CD8-positive, alpha-beta memory T cell (primary cell): ENCODE measurements around the gene LMBRD2. TPM values are rescaled to one million over a fixed set of nuclear protein-coding genes. Genes with fewer than 3 reads are reported as not detected.

Experiments used
- CTCF ChIA-PET: fragments of 350-600 bp; sonication (Branson Sonifier 250); formaldehyde crosslinking; loops from one replicate; lab custom pipeline; 2021; ENCODE audit warnings: antibody characterized with exemption; lab: Charles Lee
- POLR2A ChIA-PET: fragments of 350-600 bp; sonication (Branson Sonifier 250); formaldehyde crosslinking; loops from one replicate; lab custom pipeline; 2021; ENCODE audit warnings: antibody characterized with exemption; lab: Charles Lee
- DNase-seq, 5 donors: peaks; one replicate each; pipeline versions ENCODE4 v3.0.0 to v3.0.0-alpha.2; 2020 to 2022; ENCODE audit warnings: mixed read lengths in 1 of 5
- H3K27ac ChIP-seq: one replicate; pipeline ENCODE4 v1.7.0; 2013; ENCODE audit warnings: low read depth, mild to moderate bottlenecking, low read length, moderate library complexity
- H3K27me3 ChIP-seq: 2 replicates; pipeline ENCODE4 v1.7.0; 2013; ENCODE audit warnings: low read length, mild to moderate bottlenecking; ENCODE audit not compliant: insufficient read depth, poor library complexity, severe bottlenecking
- H3K36me3 ChIP-seq: 2 replicates; pipeline ENCODE4 v1.7.0; 2013; ENCODE audit warnings: mild to moderate bottlenecking, low read length, moderate library complexity; ENCODE audit not compliant: insufficient read depth
- H3K4me1 ChIP-seq: 2 replicates; pipeline ENCODE4 v1.7.0; 2013; ENCODE audit warnings: mild to moderate bottlenecking, low read length, moderate library complexity; ENCODE audit not compliant: insufficient read depth
- H3K4me3 ChIP-seq: 2 replicates; pipeline ENCODE4 v1.7.0; 2013; ENCODE audit warnings: mild to moderate bottlenecking, low read length
- H3K9me3 ChIP-seq: 2 replicates; pipeline ENCODE4 v1.7.0; 2013; ENCODE audit warnings: mild to moderate bottlenecking, low read length
- H3K27ac Mint-ChIP-seq, 8 donors: one replicate each; pipeline ENCODE4 v1.8.0; 2020 to 2021; ENCODE audit warnings: mixed read lengths in 8 of 8, mild to moderate bottlenecking in 6 of 8, inconsistent platforms in 3 of 8, moderate library complexity in 3 of 8
- H3K27me3 Mint-ChIP-seq, 2 donors: one replicate each; pipeline ENCODE4 v1.8.0; 2020 to 2021; ENCODE audit warnings: mixed read lengths in 2 of 2, mild to moderate bottlenecking in 1 of 2, moderate library complexity in 1 of 2
- H3K36me3 Mint-ChIP-seq, 3 donors: one replicate each; pipeline ENCODE4 v1.8.0; 2020 to 2021; ENCODE audit warnings: mixed read lengths in 3 of 3, inconsistent platforms in 1 of 3, mild to moderate bottlenecking in 1 of 3
- H3K4me1 Mint-ChIP-seq, 3 donors: one replicate each; pipeline ENCODE4 v1.8.0; 2020 to 2021; ENCODE audit warnings: mixed read lengths in 3 of 3, inconsistent platforms in 1 of 3, mild to moderate bottlenecking in 1 of 3
- H3K4me3 Mint-ChIP-seq, 7 donors: one replicate each; pipeline ENCODE4 v1.8.0; 2020 to 2021; ENCODE audit warnings: mixed read lengths in 7 of 7, mild to moderate bottlenecking in 6 of 7, moderate library complexity in 4 of 7, inconsistent platforms in 2 of 7
- H3K9me3 Mint-ChIP-seq, 5 donors: one replicate each; pipeline ENCODE4 v1.8.0; 2020 to 2022; ENCODE audit warnings: mixed read lengths in 5 of 5, mild to moderate bottlenecking in 3 of 5, moderate library complexity in 2 of 5, inconsistent platforms in 1 of 5
- polyA plus RNA-seq: library from polyadenylated mRNA; unstranded; fragments of 300-500 nt; fragmentation: Illumina TruSeq; gene quantifications from one replicate; pipeline ENCODE4 v1.2.3, GENCODE V29; 2021
- total RNA-seq, 2 experiments: library from RNA; stranded (reverse); gene quantifications; one replicate each; pipeline ENCODE4 v1.2.3, GENCODE V29; 2021

Gene LMBRD2
- total and polyA plus RNA-seq, 3 experiments from 2014 or later: 5.8 to 11.4 (median 9.3) TPM

- H3K36me3 Mint-ChIP-seq: peaks cover 20 to 76% (median 37%) of the 10 kb centered on the region in 3 donors
- Histone ChIP-seq H3K27me3 (no peaks in the 10 kb centered on the region), H3K4me1 (no peaks in the 10 kb centered on the region), H3K27ac (no peak overlapping the region), H3K9me3 (no peaks in the 10 kb centered on the region), H3K36me3 (peaks cover 6% of the 10 kb centered on the region), H3K4me3 (no peak overlapping the region)
- no peak for DNase-seq
- H3K27me3 Mint-ChIP-seq: no peaks in the 10 kb centered on the region
- peaks cover 0 to 10% (median 0%) of the 10 kb centered on the region in 3 donors for H3K4me1 Mint-ChIP-seq
- ChIA-PET POLR2A (no interaction called here), CTCF (interaction anchor here (1.4 kb wide), 1 partner anchor 20 kb away, joined by 4 read pairs; no protein-coding TSS in a partner anchor)
- H3K27ac Mint-ChIP-seq: peak overlapping the region in 2 of 8 donors; percentile 9 to 63
- no peaks in the 10 kb centered on the region for H3K9me3 Mint-ChIP-seq
- H3K4me3 Mint-ChIP-seq: no peak overlapping the region
These were observed 29.1 kb upstream of the LMBRD2 start for GRCh38 chr5:36180556-36181350.

GRCh38 chr5:36179950-36180349 is 28.3 kb upstream of the LMBRD2 start:
- ChIA-PET CTCF (interaction anchor here (1.4 kb wide), 1 partner anchor 19 kb away, joined by 4 read pairs; no protein-coding TSS in a partner anchor), POLR2A (no interaction called here)
- H3K36me3 Mint-ChIP-seq: peaks cover 15 to 74% (median 39%) of the 10 kb centered on the region in 3 donors
- DNase-seq: no peak
- H3K9me3 Mint-ChIP-seq: no peaks in the 10 kb centered on the region
- Histone ChIP-seq H3K27ac (no peak overlapping the region), H3K27me3 (no peaks in the 10 kb centered on the region), H3K4me1 (no peaks in the 10 kb centered on the region), H3K36me3 (peaks cover 6% of the 10 kb centered on the region), H3K9me3 (no peaks in the 10 kb centered on the region), H3K4me3 (no peak overlapping the region)
- no peaks in the 10 kb centered on the region for H3K27me3 Mint-ChIP-seq
- H3K27ac Mint-ChIP-seq: no peak overlapping the region
- peaks cover 0 to 11% (median 0%) of the 10 kb centered on the region in 3 donors for H3K4me1 Mint-ChIP-seq
- no peak overlapping the region for H3K4me3 Mint-ChIP-seq

GRCh38 chr5:36178524-36178890 is 26.8 kb upstream of the LMBRD2 start:
- Histone ChIP-seq H3K27ac (no peak overlapping the region), H3K27me3 (no peaks in the 10 kb centered on the region), H3K4me1 (no peaks in the 10 kb centered on the region), H3K4me3 (no peak overlapping the region), H3K9me3 (no peaks in the 10 kb centered on the region), H3K36me3 (peaks cover 6% of the 10 kb centered on the region)
- Mint-ChIP-seq H3K36me3 (peaks cover 8 to 80% (median 49%) of the 10 kb centered on the region in 3 donors), H3K9me3 (no peaks in the 10 kb centered on the region), H3K27ac (peak overlapping the region in 2 of 8 donors; percentile 26 to 47), H3K4me1 (peaks cover 0 to 17% (median 0%) of the 10 kb centered on the region in 3 donors), H3K27me3 (no peaks in the 10 kb centered on the region), H3K4me3 (no peak overlapping the region)
- no peak for DNase-seq
- CTCF ChIA-PET: interaction anchor here (2.2 kb wide), 1 partner anchor 63 kb away, joined by 7 read pairs; the partner anchor contains the start of gene NADK2
- POLR2A ChIA-PET: no interaction called here

DNA sequence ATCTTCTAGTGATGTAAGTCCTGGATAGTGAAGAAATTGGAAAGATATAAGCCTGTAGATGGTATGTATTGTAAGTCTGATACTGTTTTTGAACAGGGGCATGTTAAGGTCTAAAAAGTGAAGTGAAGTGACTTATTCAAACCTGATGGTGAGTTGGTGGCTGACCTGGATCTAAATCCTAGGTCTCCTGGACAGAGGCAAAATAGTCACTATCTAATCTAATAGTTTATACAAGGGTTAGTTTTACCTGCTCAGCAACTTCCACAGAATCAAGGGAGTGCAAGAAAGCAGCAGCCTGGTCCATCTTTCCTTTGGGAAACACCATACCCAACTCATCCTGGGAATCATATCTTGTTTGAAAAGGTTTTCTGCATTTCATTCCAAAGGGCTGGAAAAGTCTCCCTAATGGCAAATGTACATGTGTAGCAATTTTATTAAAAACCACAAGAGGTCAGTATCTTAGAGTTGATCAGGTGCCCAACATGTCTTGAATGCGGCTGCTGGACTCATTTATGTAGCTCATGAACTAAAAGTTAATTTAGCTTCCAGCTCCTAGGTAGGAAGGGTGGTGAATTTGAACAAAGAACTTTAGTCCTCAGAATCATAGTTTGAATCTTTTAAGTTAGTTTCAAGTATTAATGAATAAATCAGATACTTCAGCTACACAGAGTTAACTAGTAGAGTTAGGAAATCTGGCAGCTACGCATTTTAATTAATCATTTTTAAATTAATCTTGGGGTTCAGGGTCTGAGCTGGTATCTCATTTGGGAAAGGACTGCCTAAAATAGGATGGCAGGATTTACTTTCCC is 26.2 kb upstream of the LMBRD2 start:
- Histone ChIP-seq H3K27ac (no peak overlapping the region), H3K4me1 (no peaks in the 10 kb centered on the region), H3K9me3 (no peaks in the 10 kb centered on the region), H3K36me3 (peaks cover 11% of the 10 kb centered on the region), H3K4me3 (no peak overlapping the region), H3K27me3 (no peaks in the 10 kb centered on the region)
- POLR2A ChIA-PET: no interaction called here
- DNase-seq: no peak
- no peak overlapping the region for H3K27ac Mint-ChIP-seq
- H3K4me1 Mint-ChIP-seq: peaks cover 0 to 17% (median 0%) of the 10 kb centered on the region in 3 donors
- H3K4me3 Mint-ChIP-seq: no peak overlapping the region
- peaks cover 7 to 84% (median 51%) of the 10 kb centered on the region in 3 donors for H3K36me3 Mint-ChIP-seq
- CTCF ChIA-PET: interaction anchor here (2.2 kb wide), 1 partner anchor 64 kb away, joined by 7 read pairs; the partner anchor contains the start of gene NADK2
- H3K9me3 Mint-ChIP-seq: no peaks in the 10 kb centered on the region
- H3K27me3 Mint-ChIP-seq: no peaks in the 10 kb centered on the region

GRCh38 chr5:36177154-36177553 is 25.5 kb upstream of the LMBRD2 start:
- no peaks in the 10 kb centered on the region for H3K9me3 ChIP-seq
- ChIA-PET POLR2A (no interaction called here), CTCF (interaction anchor here (2.2 kb wide), 1 partner anchor 65 kb away, joined by 7 read pairs; the partner anchor contains the start of gene NADK2)
- Mint-ChIP-seq H3K4me1 (peaks cover 0 to 17% (median 0%) of the 10 kb centered on the region in 3 donors), H3K36me3 (peaks cover 0 to 84% (median 52%) of the 10 kb centered on the region in 3 donors), H3K27me3 (no peaks in the 10 kb centered on the region), H3K4me3 (no peak overlapping the region), H3K27ac (peak overlapping the region in 5 of 8 donors; percentile 3 to 65 (median 14)), H3K9me3 (no peaks in the 10 kb centered on the region)
- no peaks in the 10 kb centered on the region for H3K27me3 ChIP-seq
- no peak overlapping the region for H3K4me3 ChIP-seq
- no peak for DNase-seq
- H3K4me1 ChIP-seq: no peaks in the 10 kb centered on the region
- H3K36me3 ChIP-seq: peaks cover 18% of the 10 kb centered on the region
- no peak overlapping the region for H3K27ac ChIP-seq

DNA sequence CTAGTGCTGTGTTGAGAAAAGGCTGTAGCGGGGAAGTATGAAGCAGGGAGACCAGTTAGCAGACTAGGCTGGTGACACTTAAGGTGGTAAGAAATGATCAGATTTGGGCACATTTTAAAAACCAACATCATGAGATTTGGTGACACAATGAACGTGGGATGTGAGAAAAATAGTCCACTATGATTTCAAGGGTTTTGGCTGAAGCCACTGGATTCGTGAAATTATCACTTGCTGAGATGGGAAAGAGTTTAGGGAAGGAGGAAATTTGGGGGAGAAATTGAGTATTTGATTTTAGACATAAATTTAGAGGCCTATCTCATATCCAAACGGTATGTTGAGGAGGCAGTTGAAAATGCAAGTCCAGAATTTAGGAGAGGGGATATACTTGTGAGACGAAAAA is 23.4 kb upstream of the LMBRD2 start:
- Histone ChIP-seq H3K4me1 (no peaks in the 10 kb centered on the region), H3K9me3 (no peaks in the 10 kb centered on the region), H3K27ac (no peak overlapping the region), H3K36me3 (peaks cover 31% of the 10 kb centered on the region), H3K27me3 (no peaks in the 10 kb centered on the region), H3K4me3 (no peak overlapping the region)
- Mint-ChIP-seq H3K4me1 (peaks cover 0 to 17% (median 0%) of the 10 kb centered on the region in 3 donors), H3K4me3 (peak overlapping the region in 1 of 7 donors; percentile 45), H3K27me3 (no peaks in the 10 kb centered on the region), H3K27ac (no peak overlapping the region), H3K36me3 (peaks cover 0 to 85% (median 47%) of the 10 kb centered on the region in 3 donors), H3K9me3 (no peaks in the 10 kb centered on the region)
- DNase-seq: no peak
- ChIA-PET CTCF (no interaction called here), POLR2A (no interaction called here)

- Histone ChIP-seq H3K4me3 (no peak overlapping the region), H3K9me3 (no peaks in the 10 kb centered on the region), H3K36me3 (peaks cover 31% of the 10 kb centered on the region), H3K27ac (no peak overlapping the region), H3K4me1 (no peaks in the 10 kb centered on the region), H3K27me3 (no peaks in the 10 kb centered on the region)
- no peaks in the 10 kb centered on the region for H3K27me3 Mint-ChIP-seq
- CTCF ChIA-PET: no interaction called here
- H3K4me1 Mint-ChIP-seq: peaks cover 0 to 17% (median 4%) of the 10 kb centered on the region in 3 donors
- no peak overlapping the region for H3K27ac Mint-ChIP-seq
- H3K4me3 Mint-ChIP-seq: no peak overlapping the region
- peaks cover 0 to 86% (median 45%) of the 10 kb centered on the region in 3 donors for H3K36me3 Mint-ChIP-seq
- no peaks in the 10 kb centered on the region for H3K9me3 Mint-ChIP-seq
- DNase-seq: no peak
- POLR2A ChIA-PET: no interaction called here
These were observed 22.4 kb upstream of the LMBRD2 start for GRCh38 chr5:36174119-36174518.
